Kidney (tissue), 14 donors: Measurements from ENCODE around the gene CLEC4E. TPM values are rescaled to one million over a fixed set of nuclear protein-coding genes. Genes with fewer than 3 reads are reported as not detected.
"Not testable (repeated sequence)": the region's sequence is repeated elsewhere in the genome, so short reads cannot be mapped to it uniquely, and the experiment has no call there.

Experiments used
- DNase-seq, 5 donors: peaks; one replicate each; pipeline ENCODE4 v3.0.0-alpha.2; 2013 to 2020
- FAIRE-seq: peaks from 2 replicates; lab custom pipeline; 2012; peaks lifted over from hg19 to GRCh38; lab: Jason Lieb, UNC
- H3K27ac ChIP-seq, 2 donors: one replicate each; pipeline ENCODE4 v1.7.0; 2013; ENCODE audit warnings: low read depth in 2 of 2, low read length in 2 of 2, inconsistent platforms in 1 of 2
- H3K27me3 ChIP-seq: one replicate; pipeline ENCODE4 v1.7.1; 2013; ENCODE audit warnings: low read length, inconsistent platforms; ENCODE audit not compliant: control insufficient read depth, insufficient read depth
- H3K36me3 ChIP-seq, 3 donors: one replicate each; pipeline versions ENCODE4 v1.7.0 to v1.7.1; 2013; ENCODE audit warnings: low read length in 3 of 3, control low read depth in 1 of 3, inconsistent platforms in 1 of 3; ENCODE audit not compliant: insufficient read depth in 3 of 3, control insufficient read depth in 2 of 3
- H3K4me1 ChIP-seq, 3 donors: one replicate each; pipeline versions ENCODE4 v1.7.0 to v1.7.1; 2013; ENCODE audit warnings: low read length in 3 of 3, inconsistent platforms in 1 of 3, low read depth in 1 of 3; ENCODE audit not compliant: control insufficient read depth in 2 of 3, insufficient read depth in 2 of 3
- H3K4me3 ChIP-seq, 3 donors: one replicate each; pipeline versions ENCODE4 v1.7.0 to v1.8.1; 2013; ENCODE audit warnings: low read length in 3 of 3, control low read depth in 1 of 3, inconsistent platforms in 1 of 3
- H3K9ac ChIP-seq, 3 donors: one replicate each; pipeline versions ENCODE4 v1.7.0 to v1.7.1; 2013; ENCODE audit warnings: low read length in 3 of 3, control low read depth in 1 of 3, inconsistent platforms in 1 of 3
- H3K9me3 ChIP-seq, 3 donors: one replicate each; pipeline versions ENCODE4 v1.7.0 to v1.7.1; 2013; ENCODE audit warnings: low read length in 3 of 3, control low read depth in 1 of 3, inconsistent platforms in 1 of 3; ENCODE audit not compliant: control insufficient read depth in 2 of 3, insufficient read depth in 1 of 3
- CTCF ChIP-seq: IDR thresholded peaks from 3 replicates; pipeline ENCODE4 v1.5.1; 2012; ENCODE audit warnings: mild to moderate bottlenecking, moderate library complexity, borderline replicate concordance; ENCODE audit not compliant: insufficient read depth; ENCODE audit errors: extremely low read depth
- intact Hi-C: fragments of 100-400 bp; cut with DNase I; formaldehyde crosslinking; loops from one replicate; pipeline ENCODE4 v1.11.1; 2022
- polyA plus RNA-seq: library from polyadenylated mRNA; stranded (reverse); fragments of 350-450 nt; fragmentation: Illumina TruSeq; extraction: RNeasy Lipid Tissue Mini Kit (QIAGEN cat#74804); gene quantifications from one replicate; pipeline ENCODE4 v1.2.3, GENCODE V29; 2014; ENCODE audit warnings: low read depth, low replicate concordance; ENCODE audit not compliant: insufficient read depth
- total RNA-seq: library from RNA; stranded (reverse); fragmentation: NEBNext Ultra II Directional; extraction: Animal tissue kit (Norgen Biotek cat#: 25700); gene quantifications from one replicate; pipeline ENCODE4 v1.2.1, GENCODE V29; 2021
- donor health status: control.
- donor health status: control.
- donor health status: control.
- donor health status: control.
- donor health status: control.
- donor health status: DM: yes; HTN: yes; CAD: no.
- donor health status: Normal renal cell carcinoma (clear cell type).

Gene CLEC4E
- total and polyA plus RNA-seq, 2 donors from 2014 or later: 0.88 to 4.3 TPM

- peak; percentile 87 for TF ChIP-seq CTCF
- Histone ChIP-seq H3K27me3 (no peaks in the 10 kb centered on the region), H3K9ac (no peak overlapping the region), H3K36me3 (no peaks in the 10 kb centered on the region), H3K4me3 (peak overlapping the region in 1 of 3 donors; percentile 11), H3K9me3 (no peaks in the 10 kb centered on the region), H3K4me1 (no peaks in the 10 kb centered on the region), H3K27ac (no peak overlapping the region)
- FAIRE-seq: peak; percentile 53
- DNase-seq: peak in 4 of 5 donors; percentile 75 to 89 (median 83)
- intact Hi-C loops: loop anchor here (10.0 kb wide), 1 partner anchor 501 kb away; no protein-coding TSS in a partner anchor
Measured at GRCh38 chr12:8544295-8544694, 3.6 kb upstream of the CLEC4E start.

- Histone ChIP-seq H3K27ac (no peak overlapping the region), H3K4me3 (no peak overlapping the region), H3K9ac (no peak overlapping the region), H3K36me3 (no peaks in the 10 kb centered on the region), H3K27me3 (no peaks in the 10 kb centered on the region), H3K4me1 (no peaks in the 10 kb centered on the region), H3K9me3 (no peaks in the 10 kb centered on the region)
- no peak for TF ChIP-seq CTCF
- FAIRE-seq: no peak
- intact Hi-C loops: loop anchor here (10.0 kb wide), 1 partner anchor 503 kb away; no protein-coding TSS in a partner anchor
- no peak for DNase-seq
Measured at GRCh38 chr12:8541562-8541961, 857 bp upstream of the CLEC4E start.

- DNase-seq, H3K9ac ChIP-seq, intact Hi-C loops, H3K4me1 ChIP-seq, H3K9me3 ChIP-seq, FAIRE-seq, H3K27me3 ChIP-seq, H3K36me3 ChIP-seq, H3K4me3 ChIP-seq, H3K27ac ChIP-seq: not testable (repeated sequence)
Measured at GRCh38 chr12:8537820-8538219, 2.9 kb downstream of the CLEC4E start.

- no peaks in the 10 kb centered on the region for H3K36me3 ChIP-seq
- intact Hi-C loops: no loop called here
- no peaks in the 10 kb centered on the region for H3K4me1 ChIP-seq
- no peak overlapping the region for H3K4me3 ChIP-seq
- FAIRE-seq (no peak), DNase-seq (no peak)
- no peaks in the 10 kb centered on the region for H3K27me3 ChIP-seq
- no peak overlapping the region for H3K27ac ChIP-seq
- TF ChIP-seq CTCF: no peak
- no peaks in the 10 kb centered on the region for H3K9me3 ChIP-seq
- H3K9ac ChIP-seq: no peak overlapping the region
Measured at GRCh38 chr12:8532045-8532444, 8.7 kb downstream of the CLEC4E start.
